T follicular helper cell (primary cell): ENCODE data around the gene ARHGEF40.

Experiments used
- DNase-seq: peaks from one replicate; pipeline ENCODE4 v3.0.0-alpha.2; 2020; ENCODE audit warnings: low read depth

The ARHGEF40 gene

DNA sequence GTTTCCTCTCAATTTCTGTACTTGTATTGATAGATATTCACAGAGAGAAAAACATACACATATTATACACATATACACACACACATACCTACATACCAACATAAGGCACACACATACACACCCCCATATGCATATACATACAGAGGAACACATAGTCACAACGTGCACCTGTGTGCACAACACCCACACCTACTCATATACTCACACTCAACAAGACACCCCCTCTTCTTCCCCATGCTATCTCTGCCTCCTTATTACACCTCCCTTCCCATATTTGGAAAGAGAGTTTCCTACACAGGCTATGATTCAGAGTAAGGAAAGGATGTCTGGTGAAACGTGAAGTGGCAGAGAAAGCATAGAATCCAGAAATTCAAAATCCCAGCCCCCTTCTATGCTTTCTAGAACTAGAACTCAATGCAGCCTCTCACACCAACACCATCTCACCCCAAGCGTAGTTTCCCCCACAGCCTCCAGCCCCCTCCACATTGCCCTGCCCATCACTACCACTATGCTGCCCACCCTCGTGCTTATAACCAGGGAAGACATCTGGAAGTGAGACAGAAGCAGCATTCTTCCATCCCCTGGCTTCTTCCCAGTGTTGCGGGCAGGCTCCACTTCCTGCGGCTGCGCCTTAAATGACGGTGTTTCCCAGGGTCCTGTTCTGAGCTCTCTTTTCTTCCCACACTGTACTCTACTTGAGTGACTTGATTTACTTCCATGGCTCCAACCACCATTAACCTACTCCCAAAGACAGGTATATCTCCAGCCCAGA is 10.1 kb upstream of the ARHGEF40 start:
- no peak for DNase-seq

DNA sequence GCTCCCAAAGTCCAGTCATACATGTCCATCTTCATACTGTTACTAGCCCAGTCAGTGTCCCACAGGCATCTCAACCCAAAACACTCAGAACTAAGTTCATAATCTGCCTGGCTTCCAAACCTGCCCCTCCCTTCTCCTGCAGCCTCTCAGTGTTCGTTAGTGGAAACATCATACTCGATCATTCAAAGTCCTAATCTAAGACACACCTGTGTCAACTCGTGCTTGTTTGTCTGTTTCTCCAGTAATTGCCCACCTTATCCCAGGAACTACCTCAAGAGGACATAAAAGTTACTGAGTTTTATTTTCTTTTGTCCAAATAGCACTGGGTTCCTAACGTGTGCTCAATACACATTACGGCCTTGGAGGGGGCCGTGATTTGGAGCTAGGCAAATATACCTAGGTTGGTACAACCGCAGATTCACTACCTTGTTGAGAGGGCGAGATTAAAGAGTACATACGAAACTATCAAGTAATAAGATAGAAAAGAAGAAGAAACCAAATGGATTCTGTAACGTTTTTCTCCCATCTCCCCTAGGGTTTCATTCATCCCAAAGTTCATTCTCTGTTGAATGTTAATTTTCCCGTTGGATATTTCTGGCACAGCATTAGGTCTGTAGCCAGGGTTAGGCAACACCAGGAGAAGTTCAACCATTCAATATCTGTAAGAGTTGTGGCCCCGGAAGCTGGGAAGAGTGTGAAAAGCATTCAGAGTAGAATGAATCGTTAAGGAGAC is 9.3 kb upstream of the ARHGEF40 start:
- no peak for DNase-seq

DNA sequence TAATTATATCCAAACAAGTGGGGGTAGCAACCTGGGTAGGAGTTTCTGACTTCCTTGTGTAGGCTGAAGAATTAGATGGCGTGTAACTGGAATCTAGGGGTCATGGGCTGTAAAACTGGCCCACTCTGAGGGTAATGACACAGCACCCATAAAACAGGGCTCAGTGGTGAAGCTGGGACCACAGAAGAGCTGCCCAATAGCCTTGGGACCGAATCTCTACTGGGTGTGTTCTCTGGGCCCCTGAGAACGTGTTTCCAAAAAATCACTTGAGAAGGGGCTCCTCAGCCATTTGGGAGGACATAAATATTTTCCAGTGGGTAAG is 8.8 kb upstream of the ARHGEF40 start:
- DNase-seq, result no peak

DNA sequence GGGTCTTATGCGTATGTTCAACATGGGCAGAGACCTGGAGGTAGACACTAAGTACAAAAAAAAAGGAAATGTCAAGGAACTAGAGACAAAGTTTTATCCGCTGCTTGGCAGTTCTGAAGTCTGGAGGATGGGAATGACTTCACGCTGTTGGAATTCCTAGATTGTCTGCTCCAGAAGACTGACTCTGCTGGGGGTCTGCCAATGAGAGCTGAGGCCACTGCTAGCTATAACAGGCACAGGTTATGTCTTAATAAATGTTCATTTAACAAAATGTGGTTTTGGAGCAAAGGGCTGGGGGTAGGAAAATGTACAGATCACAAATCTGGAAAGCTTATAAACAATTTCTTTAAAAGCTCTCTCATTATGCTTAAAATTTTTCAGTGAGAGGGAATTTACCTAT is 6.6 kb upstream of the ARHGEF40 start:
- DNase-seq, result no peak

DNA sequence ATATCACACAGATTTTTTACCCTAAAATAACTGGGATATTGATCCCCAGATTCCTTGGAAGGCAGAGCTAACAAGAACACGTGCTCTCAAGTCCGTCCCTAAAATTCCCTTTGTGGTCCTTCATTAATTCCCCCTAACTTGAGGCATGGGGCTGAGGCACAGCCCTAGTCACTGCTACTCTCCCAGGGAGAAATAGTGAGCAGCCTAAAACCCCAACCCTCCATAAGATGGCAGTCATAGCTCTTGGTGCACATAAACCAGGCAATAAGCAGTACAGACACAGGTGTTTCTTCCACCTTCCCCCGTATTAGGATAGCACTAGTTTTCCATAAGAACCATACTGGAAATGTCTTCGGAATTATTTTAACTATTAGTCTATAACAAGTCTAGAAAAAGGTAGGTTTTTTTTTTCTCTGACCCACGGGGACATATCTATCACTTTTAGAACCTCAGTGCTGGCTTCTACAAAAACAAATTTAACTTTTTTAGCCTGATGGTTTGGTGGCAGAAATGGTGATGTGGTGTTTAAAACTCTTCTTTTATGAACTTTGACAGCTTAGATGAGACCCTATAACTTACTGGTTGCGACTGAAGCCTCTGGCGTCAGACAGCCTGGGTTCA is 3.1 kb upstream of the ARHGEF40 start:
- no peak for DNase-seq

DNA sequence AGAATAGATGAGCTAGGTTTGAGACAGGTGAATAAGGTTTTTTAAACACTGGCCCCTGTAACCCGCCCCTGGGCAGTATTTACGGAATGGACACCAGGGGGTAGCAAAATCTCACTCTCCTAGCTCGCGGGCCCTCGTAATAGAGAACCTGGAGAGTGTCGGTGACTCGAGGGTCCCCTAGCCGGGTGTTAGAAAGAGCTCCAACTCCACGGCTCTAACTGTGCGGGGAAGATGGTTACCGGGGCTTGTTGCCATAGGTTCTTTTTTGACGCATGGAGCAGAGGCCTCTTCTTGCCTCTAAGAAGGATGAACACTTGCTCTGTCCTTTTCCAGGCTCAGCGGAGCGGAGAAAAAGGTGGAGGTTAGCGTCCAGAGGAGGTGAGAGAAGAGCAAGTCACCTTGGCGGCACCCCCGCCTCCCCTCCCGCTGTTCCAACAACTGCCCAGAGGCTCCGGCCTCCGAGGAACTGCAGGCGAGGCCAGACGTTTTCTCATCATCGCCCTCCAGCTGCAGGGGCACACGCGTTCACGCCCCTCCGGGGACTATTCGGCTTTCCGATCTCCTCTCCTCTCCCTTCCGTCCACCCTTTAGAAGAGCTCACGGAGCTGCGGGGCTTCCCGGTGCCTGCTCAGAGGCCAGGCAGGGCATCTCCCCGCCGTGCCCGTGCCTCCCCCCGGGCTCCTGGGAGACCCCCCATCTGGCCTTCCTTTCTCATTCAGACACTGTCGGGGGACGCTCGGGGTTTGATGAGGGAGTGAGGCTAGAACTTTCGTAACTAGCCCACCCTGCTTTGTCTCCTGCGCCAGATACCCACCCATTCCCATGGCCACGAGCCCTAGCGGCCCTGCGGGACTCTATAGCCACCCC is 1.4 kb upstream of the ARHGEF40 start:
- DNase-seq, result peak; percentile 34

DNA sequence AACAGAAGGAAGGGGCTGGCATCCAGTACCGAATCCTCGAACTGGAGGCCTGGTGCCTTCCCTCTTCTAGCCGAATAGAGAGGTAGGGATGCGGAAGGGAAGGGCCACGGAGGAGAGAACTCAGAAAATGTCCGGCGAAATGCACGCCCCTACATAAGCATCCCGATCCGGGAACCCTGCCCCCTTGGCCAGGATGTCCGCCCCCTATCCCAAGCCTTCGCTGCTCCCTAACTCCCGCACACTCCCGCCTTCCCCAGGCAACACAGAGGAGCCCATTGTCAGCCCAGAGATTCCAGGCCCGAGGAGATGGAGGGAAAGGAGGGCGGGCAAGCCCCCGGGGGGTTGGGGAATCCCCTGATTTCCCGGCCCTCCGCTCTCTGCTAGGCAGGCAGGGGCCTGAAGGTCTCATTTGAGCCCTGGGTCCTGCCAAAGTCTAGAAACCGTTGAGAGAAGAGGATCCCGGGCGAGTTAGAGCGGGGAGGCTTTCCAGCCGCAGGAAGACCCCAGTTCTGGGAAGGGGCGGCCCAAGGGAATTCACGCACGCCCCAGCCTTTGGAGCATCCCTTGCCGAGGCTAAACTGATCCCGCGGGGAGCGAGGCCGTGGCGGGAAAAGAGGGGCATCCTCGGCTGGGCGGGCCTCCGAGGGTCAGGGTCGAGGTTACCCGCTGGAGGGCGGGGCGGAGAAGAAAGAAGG is 569 bp upstream of the ARHGEF40 start:
- DNase-seq, result no peak

DNA sequence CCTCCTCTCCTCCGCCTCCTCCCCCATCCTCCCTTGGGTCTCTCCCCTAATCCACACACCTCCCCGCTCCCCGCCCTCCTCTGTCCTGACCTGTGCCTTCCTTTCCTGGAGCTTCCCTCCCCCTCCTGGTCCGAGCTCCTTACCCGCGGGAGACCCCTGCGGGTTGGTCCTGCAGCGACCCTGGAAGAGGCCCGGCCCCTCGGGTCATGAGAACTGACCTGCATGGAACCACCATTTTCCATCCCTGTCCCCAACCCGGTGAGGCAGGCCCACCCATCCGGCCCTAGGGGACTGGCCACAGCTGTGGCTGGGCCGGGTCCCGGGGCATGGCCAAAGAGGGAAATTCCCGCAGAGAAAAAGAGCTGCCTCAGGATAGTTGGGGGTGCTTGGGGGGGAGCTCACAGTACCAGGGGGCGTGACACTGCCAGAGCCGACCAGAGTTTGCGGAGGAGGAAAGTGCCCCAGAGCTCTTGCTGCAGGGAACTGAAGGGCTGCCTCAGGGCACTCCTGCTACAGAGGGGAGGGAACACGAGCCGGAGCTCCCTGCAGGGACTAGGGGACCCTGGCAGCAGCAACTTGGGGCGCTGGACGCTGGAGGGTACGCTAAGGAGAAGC is 613 bp downstream of the ARHGEF40 start:
- no peak for DNase-seq

DNA sequence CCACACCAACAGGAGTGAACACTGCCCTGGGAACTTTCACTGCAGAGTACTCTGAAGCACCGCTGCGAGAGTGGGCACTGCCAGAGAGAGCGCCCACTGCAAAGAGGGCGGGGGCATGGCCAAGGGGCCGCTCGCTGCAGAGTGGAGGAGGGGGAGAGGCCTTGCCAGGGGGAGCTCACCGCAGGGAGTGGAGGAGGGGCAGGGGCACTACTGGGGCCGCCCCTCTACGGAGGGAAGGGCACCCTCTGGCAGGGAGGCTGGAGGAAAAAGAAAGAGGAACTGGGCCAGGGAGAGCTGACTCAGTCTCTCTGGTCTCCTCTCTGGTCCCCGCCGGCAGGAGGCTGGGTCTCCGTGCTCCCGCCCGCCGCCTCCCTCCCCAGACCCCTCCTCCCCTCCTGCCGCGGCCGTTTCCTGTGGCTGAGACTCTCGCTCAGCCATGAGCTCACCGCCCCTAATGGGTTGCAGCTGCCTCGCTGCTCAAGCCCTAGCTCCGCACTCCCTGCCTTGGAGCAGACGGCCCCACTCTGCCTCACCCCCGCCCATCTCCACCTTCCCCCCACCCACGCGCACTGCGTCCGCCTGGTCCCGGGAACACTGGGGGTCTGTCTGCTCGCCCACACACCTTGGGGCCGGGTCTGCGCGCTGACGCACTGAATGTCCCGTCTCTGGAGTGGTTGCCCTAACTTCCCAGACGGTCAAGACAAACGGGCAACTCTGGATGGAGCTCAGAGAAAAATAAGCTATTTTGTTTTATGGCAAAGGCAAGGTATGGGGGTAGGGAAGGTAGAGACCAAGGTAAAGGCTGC is 1.3 kb downstream of the ARHGEF40 start:
- DNase-seq, result no peak

DNA sequence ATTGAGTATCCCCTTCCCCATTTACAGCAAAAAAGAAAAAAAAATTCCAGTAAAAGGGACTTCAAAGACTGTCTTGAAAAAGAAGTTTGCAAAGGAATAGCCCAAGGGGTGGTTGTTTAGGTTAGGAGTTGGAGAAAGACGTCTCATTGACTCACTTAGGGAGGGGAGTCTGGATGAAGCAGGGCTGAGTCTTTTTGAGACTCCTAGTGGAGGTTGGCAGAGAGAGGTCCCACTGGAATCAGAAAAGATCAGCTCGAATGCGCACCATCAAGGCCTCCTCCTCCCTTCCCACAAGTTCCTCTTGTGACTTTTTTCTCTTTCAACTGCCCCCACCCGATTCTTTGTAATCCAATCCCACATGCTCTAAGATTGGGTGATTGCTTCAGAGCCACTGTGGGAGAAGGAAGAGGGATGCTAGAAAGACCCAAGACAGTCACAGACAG is 1.9 kb downstream of the ARHGEF40 start:
- DNase-seq, result no peak

DNA sequence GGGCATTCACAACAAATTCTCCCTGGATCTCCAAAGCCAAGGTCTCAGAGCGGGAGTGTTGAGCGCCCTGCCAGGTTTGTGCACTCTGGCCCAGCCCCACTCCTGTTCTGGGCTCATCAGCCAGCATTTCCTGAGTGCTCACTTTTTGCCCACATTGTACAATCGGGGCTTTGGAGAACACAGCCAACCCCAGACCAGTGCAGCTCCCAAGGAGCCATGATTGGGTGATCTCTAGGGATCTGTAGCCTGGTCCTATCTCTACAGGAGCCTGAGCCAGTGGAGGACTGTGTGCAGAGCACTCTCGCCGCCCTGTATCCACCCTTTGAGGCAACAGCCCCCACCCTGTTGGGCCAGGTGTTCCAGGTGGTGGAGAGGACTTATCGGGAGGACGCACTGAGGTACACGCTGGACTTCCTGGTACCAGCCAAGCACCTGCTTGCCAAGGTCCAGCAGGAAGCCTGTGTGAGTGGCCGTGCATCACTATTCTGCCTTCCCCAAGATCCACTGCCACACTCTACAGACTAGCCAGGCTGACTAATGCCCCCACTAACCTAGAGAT is 2.8 kb downstream of the ARHGEF40 start:
- DNase-seq, result no peak

DNA sequence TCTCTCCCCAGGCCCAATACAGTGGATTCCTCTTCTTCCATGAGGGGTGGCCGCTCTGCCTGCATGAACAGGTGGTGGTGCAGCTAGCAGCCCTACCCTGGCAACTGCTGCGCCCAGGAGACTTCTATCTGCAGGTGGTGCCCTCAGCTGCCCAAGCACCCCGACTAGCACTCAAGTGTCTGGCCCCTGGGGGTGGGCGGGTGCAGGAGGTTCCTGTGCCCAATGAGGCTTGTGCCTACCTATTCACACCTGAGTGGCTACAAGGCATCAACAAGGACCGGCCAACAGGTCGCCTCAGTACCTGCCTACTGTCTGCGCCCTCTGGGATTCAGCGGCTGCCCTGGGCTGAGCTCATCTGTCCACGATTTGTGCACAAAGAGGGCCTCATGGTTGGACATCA is 3.8 kb downstream of the ARHGEF40 start:
- DNase-seq, result no peak

DNA sequence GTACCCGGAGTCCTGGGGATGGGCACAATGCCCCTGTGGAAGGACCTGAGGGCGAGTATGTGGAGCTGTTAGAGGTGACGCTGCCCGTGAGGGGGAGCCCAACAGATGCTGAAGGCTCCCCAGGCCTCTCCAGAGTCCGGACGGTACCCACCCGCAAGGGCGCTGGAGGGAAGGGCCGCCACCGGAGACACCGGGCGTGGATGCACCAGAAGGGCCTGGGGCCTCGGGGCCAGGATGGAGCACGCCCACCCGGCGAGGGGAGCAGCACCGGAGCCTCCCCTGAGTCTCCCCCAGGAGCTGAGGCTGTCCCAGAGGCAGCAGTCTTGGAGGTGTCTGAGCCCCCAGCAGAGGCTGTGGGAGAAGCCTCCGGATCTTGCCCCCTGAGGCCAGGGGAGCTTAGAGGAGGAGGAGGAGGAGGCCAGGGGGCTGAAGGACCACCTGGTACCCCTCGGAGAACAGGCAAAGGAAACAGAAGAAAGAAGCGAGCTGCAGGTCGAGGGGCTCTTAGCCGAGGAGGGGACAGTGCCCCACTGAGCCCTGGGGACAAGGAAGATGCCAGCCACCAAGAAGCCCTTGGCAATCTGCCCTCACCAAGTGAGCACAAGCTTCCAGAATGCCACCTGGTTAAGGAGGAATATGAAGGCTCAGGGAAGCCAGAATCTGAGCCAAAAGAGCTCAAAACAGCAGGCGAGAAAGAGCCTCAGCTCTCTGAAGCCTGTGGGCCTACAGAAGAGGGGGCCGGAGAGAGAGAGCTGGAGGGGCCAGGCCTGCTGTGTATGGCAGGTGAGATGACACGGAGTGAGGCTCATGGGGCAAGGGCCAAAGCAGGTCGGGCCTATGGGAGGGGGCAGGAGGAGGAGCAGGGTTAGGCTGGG is 4.5 kb downstream of the ARHGEF40 start:
- no peak for DNase-seq

DNA sequence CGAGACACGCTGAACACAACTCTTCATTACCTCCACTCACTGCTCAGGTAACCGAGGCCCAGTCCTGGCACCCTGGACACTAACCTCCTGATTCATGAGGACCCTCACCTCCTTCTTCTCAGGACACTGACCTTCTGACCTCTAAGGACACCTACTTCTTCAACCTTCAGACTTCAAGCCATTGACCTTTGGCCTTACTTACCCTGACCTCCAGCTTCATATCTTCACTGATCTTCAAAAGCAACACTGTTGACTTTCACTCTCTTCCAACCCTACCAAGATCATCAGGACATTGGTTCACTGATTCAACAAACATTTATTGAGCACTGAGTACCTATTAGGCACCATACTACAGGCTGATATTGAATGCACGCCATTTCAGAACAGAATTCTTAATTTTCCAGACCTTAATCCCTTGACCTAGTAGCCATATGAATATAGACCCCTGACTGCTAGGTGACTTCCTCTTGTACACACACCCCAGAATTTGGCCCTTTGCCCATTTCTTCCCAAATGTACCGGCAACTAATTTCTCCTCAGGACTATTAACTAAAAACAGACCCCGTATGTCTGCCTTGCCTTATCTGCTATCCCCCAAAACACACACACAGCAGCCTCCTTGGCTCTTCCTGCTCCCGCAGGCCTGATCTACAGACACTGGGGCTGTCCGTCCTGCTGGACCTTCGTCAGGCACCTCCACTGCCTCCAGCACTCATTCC is 5.8 kb downstream of the ARHGEF40 start:
- DNase-seq, result no peak

DNA sequence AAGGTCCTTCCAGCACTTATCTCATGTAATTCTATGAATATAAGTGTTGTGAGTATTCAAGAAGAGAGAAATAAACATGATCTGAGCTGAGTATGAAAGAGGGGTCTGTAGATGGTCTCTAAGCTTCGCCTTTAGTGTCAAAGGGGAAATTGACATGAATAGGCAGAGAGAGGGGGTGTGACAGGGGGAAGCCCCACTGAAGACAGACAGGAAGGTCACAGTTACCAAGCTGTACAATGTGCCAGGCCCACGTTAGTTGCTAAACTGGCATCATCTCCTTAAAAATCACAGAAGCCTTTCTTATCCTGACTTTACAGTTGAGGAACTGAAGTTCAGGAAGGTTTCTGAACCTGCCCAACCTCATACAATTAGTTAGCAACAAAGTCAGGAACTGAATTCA is 7.6 kb downstream of the ARHGEF40 start:
- DNase-seq, result no peak

DNA sequence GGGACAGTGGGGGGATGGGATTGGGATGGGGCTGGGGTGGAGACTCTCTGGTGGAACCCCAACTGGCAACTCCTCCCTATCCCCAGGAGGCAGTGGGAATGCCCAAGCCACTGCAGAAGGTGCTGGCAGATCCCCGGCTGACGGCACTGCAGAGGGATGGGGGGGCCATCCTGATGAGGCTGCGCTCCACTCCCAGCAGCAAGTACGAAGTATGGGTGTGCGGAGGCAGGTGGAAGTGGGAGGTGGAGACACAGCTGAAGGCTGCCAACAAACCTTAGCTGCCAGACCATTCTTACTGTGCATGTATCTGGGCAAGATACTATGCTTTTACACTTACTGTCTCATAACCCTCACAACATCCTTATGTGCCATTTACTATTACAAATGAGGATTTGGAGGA is 8.2 kb downstream of the ARHGEF40 start:
- no peak for DNase-seq

DNA sequence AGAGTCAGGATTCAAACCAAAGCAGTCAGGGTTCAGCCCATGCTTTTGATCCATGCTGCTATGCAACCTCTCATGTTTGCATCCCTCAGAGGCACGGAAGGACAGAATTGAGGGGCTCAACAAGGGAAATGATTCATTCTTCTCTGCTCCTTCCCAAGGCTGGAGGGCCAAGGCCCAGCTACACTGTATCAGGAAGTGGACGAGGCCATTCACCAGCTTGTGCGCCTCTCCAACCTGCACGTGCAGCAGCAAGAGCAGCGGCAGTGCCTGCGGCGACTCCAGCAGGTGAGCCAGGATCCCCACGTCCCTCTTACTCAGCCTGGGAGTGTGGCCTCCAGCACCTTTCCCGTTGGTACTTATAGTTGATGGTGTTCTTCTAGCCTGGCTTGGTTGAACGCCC is 8.6 kb downstream of the ARHGEF40 start:
- no peak for DNase-seq

DNA sequence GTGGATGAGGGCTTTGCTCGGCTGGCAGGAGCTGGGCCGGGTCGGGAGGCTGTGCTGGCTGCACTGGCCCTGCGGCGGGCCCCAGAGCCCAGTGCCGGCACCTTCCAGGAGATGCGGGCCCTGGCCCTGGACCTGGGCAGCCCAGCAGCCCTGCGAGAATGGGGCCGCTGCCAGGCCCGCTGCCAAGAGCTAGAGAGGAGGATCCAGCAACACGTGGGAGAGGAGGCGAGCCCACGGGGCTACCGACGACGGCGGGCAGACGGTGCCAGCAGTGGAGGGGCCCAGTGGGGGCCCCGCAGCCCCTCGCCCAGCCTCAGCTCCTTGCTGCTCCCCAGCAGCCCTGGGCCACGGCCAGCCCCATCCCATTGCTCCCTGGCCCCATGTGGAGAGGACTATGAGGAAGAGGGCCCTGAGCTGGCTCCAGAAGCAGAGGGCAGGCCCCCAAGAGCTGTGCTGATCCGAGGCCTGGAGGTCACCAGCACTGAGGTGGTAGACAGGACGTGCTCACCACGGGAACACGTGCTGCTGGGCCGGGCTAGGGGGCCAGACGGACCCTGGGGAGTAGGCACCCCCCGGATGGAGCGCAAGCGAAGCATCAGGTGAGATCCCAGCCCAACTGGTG is 11.5 kb downstream of the ARHGEF40 start:
- no peak for DNase-seq
